ENCODE results near the gene INVS. TPM values are rescaled to one million over a fixed set of nuclear protein-coding genes. Genes with fewer than 3 reads are reported as not detected.

INVS gene
- polyA plus RNA-seq, 3 donors = 2.9 to 6.7 (median 4.2) TPM

DNA sequence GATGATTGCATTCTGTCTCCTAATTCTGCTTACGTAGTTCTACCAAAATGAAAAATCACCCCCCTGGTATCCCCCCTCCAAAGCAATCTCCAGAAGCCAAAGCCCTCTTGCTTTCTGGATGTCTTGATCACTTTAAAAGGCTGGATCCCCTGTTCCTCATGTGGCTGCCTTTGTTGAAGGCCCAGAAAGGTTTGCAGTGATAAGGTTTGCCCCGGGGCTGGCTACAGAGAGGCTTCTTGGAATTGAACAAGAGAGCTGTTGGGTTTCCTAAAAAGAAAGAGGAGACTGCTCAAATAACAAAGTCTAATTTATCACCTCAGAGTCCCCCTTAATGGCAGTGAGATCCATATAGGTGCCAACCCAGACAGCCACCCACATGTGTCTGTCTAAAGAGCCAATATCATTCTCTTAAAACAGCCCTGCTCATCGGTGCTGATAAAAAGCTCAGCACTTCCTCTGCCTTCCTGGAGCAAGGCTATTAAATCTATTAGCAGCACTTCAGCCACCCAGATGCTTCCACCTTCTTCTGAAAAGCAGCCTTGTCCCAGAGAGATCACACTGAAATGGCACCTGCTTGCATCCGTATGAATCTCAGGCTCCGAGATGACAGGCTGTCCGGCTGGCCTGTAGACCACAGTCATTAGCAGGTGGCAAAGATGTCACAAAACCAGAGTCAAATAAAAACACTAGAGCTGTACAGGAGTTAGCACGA, 182.8 kb downstream of the INVS start:
- Histone ChIP-seq H3K9ac (ENCODE audit: insufficient read depth, low read length, poor library complexity, severe bottlenecking) (no peak overlapping the region), H3K4me2 (replicated peaks; ENCODE audit: extremely low read depth, low read length, poor library complexity, severe bottlenecking) (no peak overlapping the region), H3K9me3 (replicated peaks in 1 of 2; ENCODE audit: control insufficient read depth in 1 of 2, insufficient read depth in 1 of 2, low read length in 2 of 2) (peaks cover 7 to 9% of the 10 kb centered on the region in 2 donors), H3K27me3 (ENCODE audit: control insufficient read depth in 2 of 2, insufficient read depth in 2 of 2, low read length in 2 of 2) (no peaks in the 10 kb centered on the region), H3K4me3 (replicated peaks in 1 of 3; ENCODE audit: low read depth in 2 of 3, low read length in 3 of 3) (no peak overlapping the region), H3K4me1 (ENCODE audit: control insufficient read depth in 1 of 2, insufficient read depth in 2 of 2, low read length in 2 of 2) (no peaks in the 10 kb centered on the region), H3K36me3 (replicated peaks in 1 of 2; ENCODE audit: control insufficient read depth in 1 of 2, insufficient read depth in 2 of 2, low read length in 2 of 2) (peaks cover 5 to 32% of the 10 kb centered on the region in 2 donors), H3K27ac (ENCODE audit: low read depth in 1 of 2, low read length in 2 of 2) (no peak overlapping the region), H4K20me1 (ENCODE audit: insufficient read depth, low read length) (no peaks in the 10 kb centered on the region), H2AFZ (ENCODE audit: insufficient read depth, low read depth, low read length, poor library complexity, severe bottlenecking) (no peak overlapping the region), H3K79me2 (ENCODE audit: insufficient read depth, low read length) (no peaks in the 10 kb centered on the region)
- H3K27ac Mint-ChIP-seq = no peak overlapping the region
- TF ChIP-seq, protein P1, sequence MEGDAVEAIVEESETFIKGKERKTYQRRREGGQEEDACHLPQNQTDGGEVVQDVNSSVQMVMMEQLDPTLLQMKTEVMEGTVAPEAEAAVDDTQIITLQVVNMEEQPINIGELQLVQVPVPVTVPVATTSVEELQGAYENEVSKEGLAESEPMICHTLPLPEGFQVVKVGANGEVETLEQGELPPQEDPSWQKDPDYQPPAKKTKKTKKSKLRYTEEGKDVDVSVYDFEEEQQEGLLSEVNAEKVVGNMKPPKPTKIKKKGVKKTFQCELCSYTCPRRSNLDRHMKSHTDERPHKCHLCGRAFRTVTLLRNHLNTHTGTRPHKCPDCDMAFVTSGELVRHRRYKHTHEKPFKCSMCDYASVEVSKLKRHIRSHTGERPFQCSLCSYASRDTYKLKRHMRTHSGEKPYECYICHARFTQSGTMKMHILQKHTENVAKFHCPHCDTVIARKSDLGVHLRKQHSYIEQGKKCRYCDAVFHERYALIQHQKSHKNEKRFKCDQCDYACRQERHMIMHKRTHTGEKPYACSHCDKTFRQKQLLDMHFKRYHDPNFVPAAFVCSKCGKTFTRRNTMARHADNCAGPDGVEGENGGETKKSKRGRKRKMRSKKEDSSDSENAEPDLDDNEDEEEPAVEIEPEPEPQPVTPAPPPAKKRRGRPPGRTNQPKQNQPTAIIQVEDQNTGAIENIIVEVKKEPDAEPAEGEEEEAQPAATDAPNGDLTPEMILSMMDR (IDR thresholded peaks at IDR 0.05) = no peak
- peaks cover 2% of the 10 kb centered on the region for H3K4me1 Mint-ChIP-seq
- H3K36me3 Mint-ChIP-seq = peaks cover 23 to 43% of the 10 kb centered on the region in 2 donors
- intact Hi-C loops (cut with micrococcal nuclease) = no loop called here
- DNase-seq = no peak
- no peak overlapping the region for H3K4me3 Mint-ChIP-seq
- H3K9me3 Mint-ChIP-seq = peaks cover 8 to 18% (median 12%) of the 10 kb centered on the region in 7 donors
- 89% methylated on average over 5 of the region's 7 CpGs for WGBS (ENCODE audit: insufficient coverage)
- peaks cover 0 to 1% (median 0%) of the 10 kb centered on the region in 3 donors for H3K27me3 Mint-ChIP-seq (ENCODE audit: low read depth in 3 of 3)

DNA sequence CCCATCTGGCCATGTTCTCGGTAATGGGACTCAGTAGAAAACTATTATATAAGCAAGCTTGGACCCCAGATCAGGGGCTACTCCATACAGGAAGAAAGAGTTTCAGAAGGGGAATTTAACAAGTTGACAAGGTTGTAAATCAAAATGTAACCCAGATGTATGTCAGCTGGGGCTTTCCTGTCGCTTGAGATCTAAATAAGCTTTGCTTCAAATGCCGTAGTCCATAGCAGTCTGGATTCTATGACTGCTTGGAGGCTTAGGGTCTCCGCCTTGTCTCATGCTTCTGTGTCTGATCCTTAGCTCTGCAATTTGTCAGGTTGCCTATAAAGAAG, 183.3 kb downstream of the INVS start:
- Mint-ChIP-seq H3K36me3 (peaks cover 26 to 39% of the 10 kb centered on the region in 2 donors), H3K27ac (no peak overlapping the region)

More for the DNA sequence above, 183.3 kb downstream of the INVS start:
- H3K4me2 ChIP-seq (replicated peaks; ENCODE audit: extremely low read depth, low read length, poor library complexity, severe bottlenecking) = no peak overlapping the region
- intact Hi-C loops (cut with micrococcal nuclease) = no loop called here
- H3K4me3 ChIP-seq (replicated peaks in 1 of 3; ENCODE audit: low read depth in 2 of 3, low read length in 3 of 3) = no peak overlapping the region
- Mint-ChIP-seq H3K4me1 (peaks cover 2% of the 10 kb centered on the region), H3K9me3 (peaks cover 9 to 18% (median 12%) of the 10 kb centered on the region in 7 donors), H3K27me3 (ENCODE audit: low read depth in 3 of 3) (peaks cover 0 to 1% (median 0%) of the 10 kb centered on the region in 3 donors), H3K4me3 (no peak overlapping the region)
- 92% methylated on average over 4 of the region's 4 CpGs for WGBS (ENCODE audit: insufficient coverage)
- no peaks in the 10 kb centered on the region for H4K20me1 ChIP-seq (ENCODE audit: insufficient read depth, low read length)
- no peak overlapping the region for H3K9ac ChIP-seq (ENCODE audit: insufficient read depth, low read length, poor library complexity, severe bottlenecking)
- peaks cover 8 to 9% of the 10 kb centered on the region in 2 donors for H3K9me3 ChIP-seq (replicated peaks in 1 of 2; ENCODE audit: control insufficient read depth in 1 of 2, insufficient read depth in 1 of 2, low read length in 2 of 2)
- H3K79me2 ChIP-seq (ENCODE audit: insufficient read depth, low read length) = no peaks in the 10 kb centered on the region
- no peaks in the 10 kb centered on the region for H3K27me3 ChIP-seq (ENCODE audit: control insufficient read depth in 2 of 2, insufficient read depth in 2 of 2, low read length in 2 of 2)
- H2AFZ ChIP-seq (ENCODE audit: insufficient read depth, low read depth, low read length, poor library complexity, severe bottlenecking) = no peak overlapping the region
- H3K36me3 ChIP-seq (replicated peaks in 1 of 2; ENCODE audit: control insufficient read depth in 1 of 2, insufficient read depth in 2 of 2, low read length in 2 of 2) = peaks cover 5 to 34% of the 10 kb centered on the region in 2 donors
- no peak overlapping the region for H3K27ac ChIP-seq (ENCODE audit: low read depth in 1 of 2, low read length in 2 of 2)
- no peaks in the 10 kb centered on the region for H3K4me1 ChIP-seq (ENCODE audit: control insufficient read depth in 1 of 2, insufficient read depth in 2 of 2, low read length in 2 of 2)
- DNase-seq = no peak
- TF ChIP-seq, protein P1 (IDR thresholded peaks at IDR 0.05) = no peak
